Hematopoietic multipotent progenitor cell treated with erythropoietin and hydrocortisone succinate and interleukin-3 and kit ligand, for 8 days (in vitro differentiated cells): Measurements from ENCODE around the gene SLC25A53.
"Not testable (repeated sequence)": the region's sequence is repeated elsewhere in the genome, so short reads cannot be mapped to it uniquely, and the experiment has no call there.

Source experiments
- DNase-seq: peaks from one replicate; pipeline ENCODE4 v3.0.0-alpha.2; 2015

Gene SLC25A53

GRCh38 chrX:104054956-104055355 lies 101.9 kb downstream of the SLC25A53 start:
- DNase-seq: not testable (repeated sequence)
